ENCODE results near the gene RIGI. TPM values are rescaled to one million over a fixed set of nuclear protein-coding genes. Genes with fewer than 3 reads are reported as not detected.

Gene RIGI
- total and polyA plus RNA-seq, 2 of the 13 experiments (the other 11 are each of a cell fraction or from before 2014, with no cell fraction given): 3.0 to 8.2 TPM

GRCh38 chr9:32552172-32552872 lies 26.3 kb upstream of the RIGI start, which contains the start of the genes SMIM27 and TOPORS (continued):
- TF ChIP-seq ZNF205 (CRISPR knock-in tag; IDR thresholded peaks at IDR 0.05): 0 out of 2 replicates have a peak, but pooled peaks have one; percentile 74
- TF ChIP-seq ZSCAN21 (CRISPR knock-in tag; IDR thresholded peaks at IDR 0.05; ENCODE audit: borderline replicate concordance): no peak
- no peak for TF ChIP-seq ZBTB1 (CRISPR knock-in tag; IDR thresholded peaks at IDR 0.05; ENCODE audit: borderline replicate concordance)
- no peak for TF ChIP-seq ONECUT2 (CRISPR knock-in tag; IDR thresholded peaks at IDR 0.05)
- TF ChIP-seq ZNF598 (CRISPR knock-in tag; IDR thresholded peaks at IDR 0.05; ENCODE audit: borderline replicate concordance): 0 out of 2 replicates have a peak, but pooled peaks have one; percentile 35
- TF ChIP-seq RBFOX2 (IDR thresholded peaks at IDR 0.05; ENCODE audit: low read depth, low read length): peak; percentile 94
- TF ChIP-seq SP140L (CRISPR knock-in tag; IDR thresholded peaks at IDR 0.05; ENCODE audit: borderline replicate concordance): no peak
- no peak; the same call in 1 of the 2 replicates for TF ChIP-seq ZNF790 (CRISPR knock-in tag; IDR thresholded peaks at IDR 0.05; ENCODE audit: borderline replicate concordance)
- no peak for TF ChIP-seq ZNF33A (CRISPR knock-in tag; IDR thresholded peaks at IDR 0.05; ENCODE audit: borderline replicate concordance)
- no peak for TF ChIP-seq GRHL1 (CRISPR knock-in tag; conservative IDR thresholded peaks at IDR 0.05)
- peak; percentile 43; the same call in 1 of the 2 replicates for TF ChIP-seq SMAD3 (CRISPR knock-in tag; IDR thresholded peaks at IDR 0.05)
- TF ChIP-seq BHLHE40 (IDR thresholded peaks at IDR 0.05; ENCODE audit: low read length): peak; percentile 70
- 0 out of 2 replicates have a peak, but pooled peaks have one; percentile 68 for TF ChIP-seq BRF2 (CRISPR knock-in tag; IDR thresholded peaks at IDR 0.05)
- no peak for TF ChIP-seq ZNF614 (CRISPR knock-in tag; IDR thresholded peaks at IDR 0.05; ENCODE audit: borderline replicate concordance)
- 0 out of 2 replicates have a peak, but pooled peaks have one; percentile 46 for TF ChIP-seq CHCHD3 (CRISPR knock-in tag; IDR thresholded peaks at IDR 0.05)
- TF ChIP-seq ZNF784 (CRISPR knock-in tag; IDR thresholded peaks at IDR 0.05; ENCODE audit: borderline replicate concordance): no peak
- no peak for TF ChIP-seq CENPBD1 (CRISPR knock-in tag; IDR thresholded peaks at IDR 0.05; ENCODE audit: borderline replicate concordance, low read depth)
- no peak for TF ChIP-seq ATF6 (CRISPR knock-in tag; conservative IDR thresholded peaks at IDR 0.05)
- peak; percentile 55 for TF ChIP-seq JARID2 (CRISPR knock-in tag; IDR thresholded peaks at IDR 0.05; ENCODE audit: insufficient replicate concordance)
- TF ChIP-seq IKZF5 (CRISPR knock-in tag; IDR thresholded peaks at IDR 0.05): peak; percentile 75
- TF ChIP-seq NFE2 (CRISPR knock-in tag; IDR thresholded peaks at IDR 0.05): no peak
- TF ChIP-seq AGO1 (IDR thresholded peaks at IDR 0.05; ENCODE audit: low read depth, low read length, poor library complexity, severe bottlenecking): no peak

Data from HepG2 (cell line).